ENCODE results near the gene SYT1.

Gene SYT1

DNA sequence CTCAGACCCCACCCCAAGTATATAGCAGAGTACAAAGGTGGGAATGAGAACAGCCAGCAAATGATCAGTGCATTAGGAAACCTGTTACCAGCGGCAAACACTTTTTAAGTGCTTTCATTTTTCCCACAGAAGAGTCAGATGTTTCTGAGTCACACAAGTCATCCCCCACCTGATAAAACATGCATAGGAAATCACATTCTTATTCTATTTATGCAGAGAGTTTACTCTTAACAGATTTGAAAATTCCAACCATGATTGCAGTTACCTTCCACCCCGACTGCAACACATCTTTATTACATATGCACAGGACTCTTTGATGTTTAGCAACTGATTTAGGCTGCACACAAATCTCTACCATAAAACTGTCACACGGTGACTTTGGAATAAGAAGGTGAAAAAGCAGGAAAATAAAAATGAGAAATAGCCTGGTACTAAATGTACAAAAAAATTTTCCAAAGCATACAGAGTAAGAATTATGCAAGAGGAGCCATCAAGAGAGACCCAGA, 589.8 kb downstream of the SYT1 start:
- peak; percentile 51 for DNase-seq

DNA sequence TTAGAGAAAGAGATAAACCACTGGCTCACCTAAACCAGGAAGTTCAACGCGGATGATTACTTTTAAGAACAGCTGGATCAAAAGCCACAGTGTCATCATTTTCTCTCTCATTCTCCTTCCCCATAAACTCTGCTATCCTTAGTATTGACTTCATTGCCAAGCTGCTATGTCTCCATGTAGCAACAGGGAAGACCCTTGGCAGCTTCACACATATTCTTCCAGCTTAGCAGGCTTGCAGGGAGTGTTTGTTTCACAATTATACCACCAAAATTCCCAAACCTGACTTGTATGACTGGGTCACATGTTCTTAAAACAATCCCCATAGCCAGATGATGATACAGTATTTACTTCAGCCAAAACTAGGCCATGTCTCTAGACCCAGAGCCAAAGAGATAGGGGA, 590.7 kb downstream of the SYT1 start:
- no peak for DNase-seq

DNA sequence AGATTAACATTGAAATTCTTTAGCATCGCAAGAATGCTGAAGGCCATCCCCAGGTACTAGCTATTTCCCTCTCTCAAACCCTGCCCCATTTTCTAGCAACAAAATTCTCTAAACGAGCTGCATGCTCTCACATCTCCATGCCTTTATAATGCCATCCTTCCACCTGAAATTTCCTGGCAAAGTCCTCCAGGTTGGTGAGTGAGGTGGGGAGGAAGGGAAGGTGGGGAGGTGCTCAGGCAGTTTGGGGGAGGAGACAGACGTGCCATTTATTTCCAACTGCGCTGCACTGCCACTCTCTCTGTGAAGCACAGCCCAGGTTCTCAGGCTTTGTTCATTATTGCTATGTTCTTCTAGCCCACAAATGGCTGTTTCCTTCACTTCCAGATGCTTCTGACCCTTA, 617.7 kb downstream of the SYT1 start:
- DNase-seq, result no peak

DNA sequence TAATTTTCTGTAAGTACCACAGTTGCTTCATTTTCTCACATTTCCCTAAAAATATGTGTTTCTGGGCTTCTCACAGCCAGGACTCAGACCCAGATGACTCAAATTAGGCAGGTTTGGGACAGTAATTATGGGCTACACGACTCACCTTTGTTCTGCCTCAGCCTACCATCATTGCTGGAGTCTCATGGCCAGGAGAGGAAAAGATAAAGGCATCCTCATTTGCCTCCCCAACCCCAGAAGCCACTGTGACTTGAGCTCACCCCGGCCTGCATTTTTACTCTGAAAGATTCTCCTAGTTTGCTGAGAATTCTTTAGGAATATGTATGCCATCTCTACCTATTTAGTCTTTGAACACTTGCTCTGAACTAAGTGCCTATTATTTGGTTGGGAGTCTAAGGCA, 618.3 kb downstream of the SYT1 start:
- no peak for DNase-seq

DNA sequence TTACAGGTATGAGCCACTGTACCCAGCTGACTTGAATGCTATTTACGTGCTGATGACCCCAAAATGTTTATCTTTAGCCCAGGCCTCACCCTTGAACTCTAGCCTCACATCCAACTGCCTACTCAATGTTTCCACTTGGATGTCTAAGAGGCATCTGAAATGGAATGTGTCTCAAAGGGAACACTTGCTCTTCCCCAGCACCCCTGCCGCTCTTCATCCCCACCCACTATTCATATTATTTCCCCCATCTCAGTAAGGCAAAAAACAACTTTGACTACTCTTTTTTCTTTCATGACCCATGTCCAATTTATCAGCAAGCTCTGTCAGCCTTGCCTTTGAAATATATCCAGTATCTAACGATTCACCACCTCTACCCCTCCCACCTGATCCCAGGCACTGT, 621.6 kb downstream of the SYT1 start:
- no peak for DNase-seq

DNA sequence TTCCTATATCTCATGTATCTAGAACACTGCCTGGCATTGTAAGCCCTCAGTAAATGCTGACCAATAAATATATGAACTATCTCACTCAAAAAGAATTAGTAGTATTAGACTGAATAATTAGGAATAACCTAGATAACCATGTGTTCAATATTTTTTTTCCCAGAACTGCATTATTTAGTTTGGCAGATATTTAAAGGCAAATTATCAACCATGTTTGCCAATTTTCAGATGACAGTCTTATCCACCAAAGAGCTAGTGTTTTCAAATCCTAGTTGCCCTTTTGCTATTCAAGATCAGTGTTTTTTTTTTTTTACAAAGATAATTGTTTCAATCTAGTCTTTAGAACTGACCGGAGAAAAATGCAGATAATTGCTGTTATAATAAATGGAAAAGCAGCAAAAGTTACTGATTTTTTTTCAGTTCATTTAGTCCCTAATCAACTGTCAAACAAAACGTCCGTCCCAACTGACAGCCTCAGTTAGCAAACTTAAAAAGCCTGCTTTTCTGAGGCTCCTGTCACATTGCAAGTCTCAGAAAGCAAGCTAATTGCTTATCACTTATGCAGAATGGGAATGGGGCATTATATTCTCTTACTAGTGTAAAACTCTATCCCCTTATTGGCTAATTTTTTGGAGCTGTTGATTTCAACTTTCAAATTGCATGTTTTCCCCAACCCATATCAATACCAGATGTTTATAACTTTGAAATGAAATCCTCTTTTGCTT, 623.0 kb downstream of the SYT1 start:
- no peak for DNase-seq

Data from kidney glomerular epithelial cell (primary cell).